Stimulated activated CD8-positive, alpha-beta memory T cell treated with anti-CD3 and anti-CD28 coated beads, Interleukin-7, amount 100 ng/mL, for 1 hour (primary cell): ENCODE results near the gene KIF1A.
"Not testable (repeated sequence)": the region's sequence is repeated elsewhere in the genome, so short reads cannot be mapped to it uniquely, and the experiment has no call there.

Experiments
- DNase-seq, 2 donors: peaks; one replicate each; pipeline ENCODE4 v3.0.0-alpha.2; 2020; ENCODE audit warnings: low read depth in 2 of 2

KIF1A gene

DNA sequence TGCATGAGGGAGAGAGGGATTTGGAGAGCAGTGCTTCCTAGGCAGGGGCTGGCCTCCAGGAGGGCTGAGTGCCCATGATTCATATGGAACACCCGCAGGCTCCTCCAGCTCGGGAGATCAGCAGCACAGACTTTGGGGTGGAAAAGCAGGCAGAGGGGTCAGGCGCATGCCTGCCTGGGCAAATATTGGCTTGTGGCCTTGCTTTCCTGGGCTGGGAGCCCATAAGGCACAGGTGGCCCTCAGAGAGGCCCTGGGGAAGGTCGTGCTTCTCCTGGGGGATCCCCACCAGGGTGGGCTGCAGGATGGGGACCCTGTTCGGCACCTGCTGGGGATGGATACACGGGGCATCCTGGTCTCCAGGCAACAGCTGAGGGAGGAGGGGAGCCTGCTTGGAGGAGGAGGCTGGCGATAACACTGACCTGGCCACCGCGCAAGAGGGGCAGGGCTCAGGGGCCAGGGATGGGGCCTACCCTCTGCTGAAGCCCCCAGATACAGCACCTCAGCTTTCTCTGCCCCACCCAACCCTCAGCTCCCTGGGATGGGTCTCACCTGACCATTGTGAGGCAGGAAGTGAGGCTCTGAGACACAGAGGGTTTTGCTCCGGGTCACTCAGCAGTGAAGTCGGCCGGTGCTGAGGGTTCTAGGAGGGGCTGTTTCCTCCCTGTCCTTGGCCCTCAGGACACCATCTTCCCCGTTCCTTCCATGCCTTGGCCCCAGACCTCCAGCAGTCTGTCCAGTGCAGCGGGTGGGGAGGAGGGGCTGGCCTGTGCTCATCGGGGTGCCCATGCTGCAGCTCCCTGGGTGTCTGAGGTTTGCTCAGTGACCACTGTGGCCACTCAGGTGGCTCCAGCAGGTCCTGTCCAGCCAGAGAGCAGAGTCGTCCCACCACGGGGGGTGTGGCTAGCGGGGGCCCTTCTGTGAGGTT, 116.3 kb downstream of the KIF1A start:
- DNase-seq, result no peak

DNA sequence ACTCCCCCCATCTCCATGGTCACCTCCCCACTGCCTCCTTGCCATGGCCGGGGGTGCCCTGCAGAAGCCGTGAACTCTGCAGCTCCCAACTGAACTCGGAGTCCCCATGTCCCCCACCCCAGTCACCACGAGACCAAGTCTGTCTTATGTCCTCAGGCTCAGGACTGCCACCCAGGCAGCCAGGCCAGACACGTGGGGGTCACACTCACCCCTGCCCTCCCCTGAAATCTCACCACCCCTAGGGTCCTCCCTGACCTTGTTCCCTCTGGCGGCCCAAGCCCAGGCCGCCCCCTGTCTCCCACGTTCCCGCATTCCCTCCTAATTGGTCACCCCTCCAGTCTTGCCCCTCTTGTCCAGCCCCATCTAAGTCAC, 117.4 kb downstream of the KIF1A start:
- no peak for DNase-seq

DNA sequence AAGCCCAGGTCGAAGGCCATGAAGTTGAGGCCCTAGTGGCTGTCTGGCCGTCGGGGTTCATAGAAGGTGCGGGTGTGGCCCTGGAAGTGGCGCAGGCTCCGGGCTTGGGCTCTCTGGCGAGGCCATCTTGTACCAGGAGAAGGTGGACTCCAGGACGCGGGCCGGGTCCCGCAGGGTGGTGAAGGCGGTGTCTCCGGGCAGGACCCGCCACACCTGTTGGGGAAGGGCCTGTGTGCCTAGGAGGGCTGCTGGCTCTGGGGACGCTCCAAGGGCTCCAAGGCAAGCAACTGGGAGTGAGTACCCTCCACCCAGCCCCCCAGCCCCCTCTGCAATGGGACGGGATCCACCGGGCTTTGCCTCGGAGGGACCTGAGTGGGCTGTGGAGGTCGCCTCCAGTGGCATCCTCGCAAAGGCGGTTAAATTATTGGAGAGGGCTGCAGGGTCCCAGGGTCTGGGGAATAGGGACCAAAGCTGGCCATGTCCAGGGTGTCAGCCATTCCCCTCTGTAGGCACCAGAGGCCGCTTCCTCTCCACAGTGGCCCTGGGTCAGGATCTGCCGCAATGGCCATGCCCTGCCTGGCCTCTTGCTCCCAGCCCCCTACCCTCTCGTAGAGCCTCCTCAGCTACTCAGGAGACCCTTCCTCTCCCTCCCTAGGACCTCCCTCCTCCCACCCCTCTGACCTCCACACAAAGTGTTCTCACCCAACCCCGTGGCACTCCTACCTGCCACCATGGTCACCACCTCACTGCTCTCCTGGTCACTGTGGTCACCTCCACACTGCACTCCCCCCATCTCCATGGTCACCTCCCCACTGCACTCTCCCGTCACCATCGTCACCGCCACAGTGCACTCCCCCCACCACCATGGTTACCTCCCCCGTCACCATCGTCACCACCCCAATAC, 118.0 kb downstream of the KIF1A start:
- no peak for DNase-seq

DNA sequence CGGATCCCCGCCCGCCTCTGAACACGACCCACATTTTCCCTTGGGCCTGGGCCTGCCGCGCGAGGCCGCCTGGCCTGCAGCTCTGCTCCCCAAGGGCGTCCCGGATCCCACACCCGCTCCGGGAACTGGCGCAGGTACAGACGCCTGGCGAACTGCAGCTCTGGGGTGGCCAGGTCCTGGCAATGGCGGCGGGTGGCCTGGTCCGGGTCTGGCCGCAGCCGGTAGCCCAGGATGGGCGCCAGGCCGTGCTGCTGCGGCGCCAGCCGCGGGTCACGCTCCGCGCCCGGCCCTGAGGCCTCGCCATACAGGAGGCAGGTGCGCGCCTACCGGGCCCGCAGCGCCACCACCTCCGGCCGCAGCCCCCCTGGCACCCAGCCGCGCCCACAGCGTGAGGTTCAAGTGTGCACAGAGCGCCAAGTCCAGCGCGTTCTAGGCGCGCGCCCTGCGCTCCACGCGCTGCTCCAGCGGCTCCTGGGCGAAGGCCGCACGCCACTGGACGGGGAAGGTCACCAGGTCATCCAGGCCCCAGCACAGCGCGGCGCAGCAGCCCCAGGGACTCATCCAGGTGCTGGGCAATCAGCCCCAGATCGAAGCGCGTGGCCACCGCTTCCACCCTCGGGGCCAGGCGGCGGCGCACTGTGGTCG, 118.8 kb downstream of the KIF1A start:
- DNase-seq, result no peak

GRCh38 chr2:240700616-240701015, 119.4 kb downstream of the KIF1A start:
- DNase-seq, result not testable (repeated sequence)

GRCh38 chr2:240699835-240700234, 120.2 kb downstream of the KIF1A start:
- not testable (repeated sequence) for DNase-seq

DNA sequence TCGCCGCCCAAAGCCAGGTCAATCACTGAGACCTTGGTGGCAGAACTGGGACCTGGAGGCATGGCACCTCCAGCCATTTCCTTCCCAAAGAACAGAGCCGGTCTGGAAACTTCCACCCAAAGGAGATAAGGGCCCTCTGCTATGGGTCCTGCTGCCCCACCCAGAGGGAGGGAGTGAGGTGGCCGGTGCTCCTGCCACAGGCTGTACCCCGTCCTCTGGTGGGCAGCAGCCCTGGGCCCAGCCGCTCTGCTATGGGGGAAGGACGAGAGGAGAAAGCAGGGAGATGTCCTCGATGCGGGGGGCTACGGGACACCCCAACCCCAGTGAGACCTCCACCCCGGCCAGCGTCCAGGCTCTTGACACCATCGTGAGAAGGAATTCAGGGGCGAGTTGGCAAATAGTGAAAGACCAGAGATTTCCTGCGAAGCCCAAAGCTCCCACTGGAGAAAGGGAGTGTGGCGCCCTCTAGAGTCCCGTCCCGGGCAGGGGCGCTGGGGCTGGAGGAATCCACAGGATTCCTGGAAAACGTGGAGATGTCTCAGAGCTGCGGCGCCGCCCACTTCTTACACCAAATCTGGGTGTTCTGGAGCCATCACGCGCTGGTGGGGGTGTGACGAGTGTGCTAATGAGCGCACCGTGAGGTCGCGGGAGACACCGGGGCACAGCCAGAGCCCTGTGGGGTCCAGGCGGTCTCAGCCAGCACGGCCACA, 121.0 kb downstream of the KIF1A start:
- DNase-seq, result not testable (repeated sequence)

GRCh38 chr2:240696469-240696868, 123.5 kb downstream of the KIF1A start:
- DNase-seq, result not testable (repeated sequence)

GRCh38 chr2:240695593-240695992, 124.4 kb downstream of the KIF1A start:
- DNase-seq, result not testable (repeated sequence)

DNA sequence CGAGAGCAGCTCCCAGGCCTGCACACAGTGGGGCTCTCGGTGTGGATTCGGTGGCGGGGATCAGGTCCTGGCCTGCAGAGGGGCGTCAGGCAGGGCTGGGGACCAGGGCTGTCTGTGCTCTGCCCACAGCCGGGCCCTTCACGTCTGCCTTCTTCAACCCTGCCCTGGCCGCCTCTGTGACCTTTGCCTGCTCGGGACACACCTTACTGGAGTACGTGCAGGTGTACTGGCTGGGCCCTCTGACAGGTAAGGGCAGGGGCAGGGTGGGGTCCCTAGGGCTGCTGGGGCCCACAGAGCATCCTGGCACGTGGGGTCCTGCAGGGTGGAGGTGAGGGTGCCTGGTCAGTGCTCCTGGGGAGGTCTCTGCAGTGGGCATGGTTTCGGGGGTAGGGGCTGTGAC, 125.7 kb downstream of the KIF1A start:
- DNase-seq, result not testable (repeated sequence)

DNA sequence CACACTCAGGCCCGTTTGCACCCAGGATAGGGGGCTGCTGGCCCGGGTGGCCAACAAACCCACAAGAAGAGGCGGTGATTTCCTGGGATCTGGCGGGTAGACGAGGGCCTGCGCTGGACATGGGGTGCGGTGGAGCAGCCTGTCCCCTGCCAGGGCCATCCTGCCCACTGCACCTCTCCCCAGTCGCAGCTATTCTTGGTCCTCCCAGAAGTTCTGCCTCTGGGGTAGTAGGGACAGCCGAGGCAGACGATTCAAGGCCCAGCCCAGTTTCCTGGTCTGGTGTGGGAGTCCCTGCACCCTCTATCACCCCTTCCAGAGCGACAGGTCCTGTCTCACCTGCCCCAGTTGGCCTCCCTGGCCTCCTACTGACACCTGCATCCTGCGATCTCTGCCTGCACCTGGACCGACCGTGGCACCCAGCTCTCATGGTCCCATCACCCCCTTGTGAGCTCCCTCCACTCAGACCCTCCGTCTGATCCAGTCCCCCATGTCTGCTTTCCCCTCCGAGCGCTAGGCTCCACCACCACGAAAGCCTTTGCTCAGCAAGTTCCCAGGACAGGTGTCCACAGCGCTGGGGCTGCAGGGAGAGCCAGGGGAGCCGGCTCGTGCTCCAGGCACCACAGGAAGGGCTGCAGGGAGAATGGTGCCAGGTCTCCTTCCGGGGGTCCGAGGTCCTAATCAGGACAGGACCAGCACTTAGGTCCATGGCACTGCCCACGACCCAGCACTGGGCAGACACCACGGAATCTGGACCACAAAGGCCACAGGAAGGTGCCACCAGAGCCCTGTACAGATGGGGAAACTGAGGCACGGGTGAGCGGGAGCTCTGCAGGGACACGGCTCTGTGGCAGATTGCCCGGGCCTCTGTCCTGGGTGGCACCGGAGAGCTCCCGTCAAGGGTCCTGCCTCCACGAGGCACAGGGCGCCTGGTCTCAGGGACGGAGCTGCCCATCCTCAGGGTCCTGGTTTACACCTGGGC, 127.1 kb downstream of the KIF1A start:
- not testable (repeated sequence) for DNase-seq

DNA sequence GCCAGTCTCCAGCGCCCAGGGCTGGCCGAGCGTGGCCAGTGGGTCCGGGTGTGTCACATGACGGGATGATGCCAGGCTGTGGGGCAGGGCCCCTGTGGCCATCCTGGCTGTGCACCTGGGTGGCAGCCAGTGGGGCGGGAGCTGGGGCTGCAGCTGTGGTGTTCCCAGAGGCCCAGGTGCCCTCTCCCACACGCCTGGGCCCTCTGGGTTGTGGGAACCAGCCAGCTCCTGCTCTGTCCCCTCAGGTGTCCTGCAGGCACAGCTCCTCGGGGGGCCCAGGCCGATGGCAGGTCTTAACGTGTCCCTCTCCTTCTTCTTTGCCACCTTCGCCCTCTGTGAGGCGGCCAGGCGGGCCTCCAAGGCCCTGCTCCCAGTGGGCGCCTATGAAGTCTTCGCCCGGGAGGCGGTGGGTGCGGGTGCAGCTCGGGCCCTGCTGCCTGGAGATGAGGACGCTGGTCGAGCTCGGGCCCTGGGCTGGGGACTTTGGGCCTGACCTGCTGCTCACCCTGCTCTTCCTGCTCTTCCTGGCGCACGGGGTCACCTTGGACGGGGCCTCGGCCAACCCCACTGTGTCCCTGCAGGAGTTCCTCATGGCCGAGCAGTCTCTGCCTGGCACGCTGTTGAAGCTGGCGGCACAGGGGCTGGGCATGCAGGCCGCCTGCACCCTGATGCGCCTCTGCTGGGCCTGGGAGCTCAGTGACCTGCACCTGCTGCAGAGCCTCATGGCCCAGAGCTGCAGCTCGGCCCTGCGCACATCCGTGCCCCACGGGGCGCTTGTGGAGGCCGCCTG, 128.2 kb downstream of the KIF1A start, which contains the start of gene AQP12A:
AQP12A (plus strand) TSS at position 236 of the 790 bp plus-strand sequence; CDS start at position 284, 48 bp downstream.
- not testable (repeated sequence) for DNase-seq

DNA sequence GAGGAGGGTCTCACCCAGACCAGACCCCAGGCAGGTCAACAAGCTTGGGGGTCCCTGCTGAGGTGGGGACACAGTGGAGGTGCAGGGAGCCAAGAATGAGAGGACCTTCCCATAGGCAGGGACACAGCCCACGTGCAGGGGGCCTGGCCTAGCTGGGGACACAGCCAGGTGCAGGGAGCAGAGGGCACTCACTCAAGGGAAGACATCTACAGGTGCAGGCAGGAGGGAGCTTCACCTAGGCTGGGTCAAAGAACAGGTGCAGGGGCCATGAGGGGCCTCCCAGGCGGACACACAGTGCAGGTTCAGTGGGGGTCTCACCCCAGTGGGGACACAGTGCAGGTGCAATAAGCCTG, 129.0 kb downstream of the KIF1A start:
- not testable (repeated sequence) for DNase-seq

- DNase-seq, result not testable (repeated sequence)
Measured at GRCh38 chr2:240690421-240691074, 129.5 kb downstream of the KIF1A start.

GRCh38 chr2:240689975-240690374, 130.0 kb downstream of the KIF1A start:
- DNase-seq, result no peak

- no peak for DNase-seq
Measured at GRCh38 chr2:240688553-240688919, 131.5 kb downstream of the KIF1A start.

DNA sequence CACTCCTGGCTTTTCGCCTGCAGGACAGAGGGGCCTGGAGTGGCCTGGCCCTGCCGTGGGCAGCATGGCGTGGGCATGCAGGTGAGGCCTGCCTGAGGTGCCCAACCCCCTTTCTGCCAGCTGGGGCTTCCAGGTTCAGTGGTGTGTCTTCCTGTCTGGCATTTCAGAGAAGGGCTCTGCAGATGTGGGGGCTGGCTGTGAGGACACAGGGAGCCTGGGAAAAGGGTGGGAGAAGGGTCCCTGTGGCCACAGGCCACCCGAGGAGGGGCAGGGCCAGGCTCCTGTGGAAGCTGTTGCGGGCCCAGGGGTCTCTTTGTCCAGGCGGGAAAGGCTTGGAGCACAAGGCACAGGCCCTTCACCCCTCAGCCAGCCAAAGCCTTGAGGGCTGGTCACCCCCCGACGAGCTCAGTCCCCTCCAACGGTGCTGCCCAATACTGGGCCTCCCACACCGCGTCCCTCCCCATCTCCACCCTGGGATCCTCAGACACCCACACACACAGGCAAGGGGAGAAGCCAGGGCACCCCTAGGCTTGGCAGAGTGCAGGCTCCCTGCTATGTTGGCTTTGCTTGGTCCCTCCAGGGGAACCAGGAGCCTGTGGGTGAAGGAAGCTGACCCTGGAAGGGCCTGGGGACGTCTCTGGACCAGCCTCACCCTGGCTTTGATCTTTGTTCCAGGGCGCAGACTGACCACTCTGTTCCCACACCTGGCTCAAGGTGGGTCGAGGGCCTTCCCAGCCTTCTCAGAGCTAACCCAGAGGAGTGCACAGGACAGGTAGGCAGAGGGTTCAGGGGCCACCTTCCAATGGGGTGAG, 132.1 kb downstream of the KIF1A start:
- DNase-seq, result no peak
